ENCODE measurements around the gene SCYGR5.

SCYGR5 gene

GRCh38 chr2:227629435-227629834 lies 37.2 kb upstream of the SCYGR5 start:
- Histone ChIP-seq H3K27me3 (replicated peaks; ENCODE audit: control insufficient read depth, insufficient read depth, low read length) (no peaks in the 10 kb centered on the region), H3K36me3 (ENCODE audit: control insufficient read depth, insufficient read depth, low read length) (no peaks in the 10 kb centered on the region), H3K4me3 (replicated peaks; ENCODE audit: low read depth, low read length) (no peak overlapping the region)
- DNase-seq (ENCODE audit: extremely low read depth, insufficient read length), result no peak
- no peak for TF ChIP-seq CTCF (IDR thresholded peaks at IDR 0.05; ENCODE audit: insufficient read depth, low read length, poor library complexity, severe bottlenecking)

- TF ChIP-seq CTCF (IDR thresholded peaks at IDR 0.05; ENCODE audit: insufficient read depth, low read length, poor library complexity, severe bottlenecking), result no peak
- Histone ChIP-seq H3K36me3 (ENCODE audit: control insufficient read depth, insufficient read depth, low read length) (no peaks in the 10 kb centered on the region), H3K4me3 (replicated peaks; ENCODE audit: low read depth, low read length) (no peak overlapping the region), H3K27me3 (replicated peaks; ENCODE audit: control insufficient read depth, insufficient read depth, low read length) (no peaks in the 10 kb centered on the region)
- DNase-seq (ENCODE audit: extremely low read depth, insufficient read length), result no peak
These were observed 36.3 kb upstream of the SCYGR5 start for GRCh38 chr2:227630322-227630721.

GRCh38 chr2:227632827-227633226 lies 33.8 kb upstream of the SCYGR5 start:
- Histone ChIP-seq H3K27me3 (replicated peaks; ENCODE audit: control insufficient read depth, insufficient read depth, low read length) (no peaks in the 10 kb centered on the region), H3K4me3 (replicated peaks; ENCODE audit: low read depth, low read length) (no peak overlapping the region), H3K36me3 (ENCODE audit: control insufficient read depth, insufficient read depth, low read length) (no peaks in the 10 kb centered on the region)
- no peak for DNase-seq (ENCODE audit: extremely low read depth, insufficient read length)
- no peak for TF ChIP-seq CTCF (IDR thresholded peaks at IDR 0.05; ENCODE audit: insufficient read depth, low read length, poor library complexity, severe bottlenecking)

- H3K27me3 ChIP-seq (replicated peaks; ENCODE audit: control insufficient read depth, insufficient read depth, low read length), result no peaks in the 10 kb centered on the region
- H3K4me3 ChIP-seq (replicated peaks; ENCODE audit: low read depth, low read length), result no peak overlapping the region
- no peaks in the 10 kb centered on the region for H3K36me3 ChIP-seq (ENCODE audit: control insufficient read depth, insufficient read depth, low read length)
- DNase-seq (ENCODE audit: extremely low read depth, insufficient read length), result no peak
- no peak for TF ChIP-seq CTCF (IDR thresholded peaks at IDR 0.05; ENCODE audit: insufficient read depth, low read length, poor library complexity, severe bottlenecking)
These were observed 32.4 kb upstream of the SCYGR5 start for GRCh38 chr2:227634201-227634600.

- Histone ChIP-seq H3K4me3 (replicated peaks; ENCODE audit: low read depth, low read length) (no peak overlapping the region), H3K36me3 (ENCODE audit: control insufficient read depth, insufficient read depth, low read length) (no peaks in the 10 kb centered on the region), H3K27me3 (replicated peaks; ENCODE audit: control insufficient read depth, insufficient read depth, low read length) (no peaks in the 10 kb centered on the region)
- DNase-seq (ENCODE audit: extremely low read depth, insufficient read length), result no peak
- TF ChIP-seq CTCF (IDR thresholded peaks at IDR 0.05; ENCODE audit: insufficient read depth, low read length, poor library complexity, severe bottlenecking), result no peak
These were observed 23.9 kb upstream of the SCYGR5 start for GRCh38 chr2:227642656-227643055.

GRCh38 chr2:227643990-227644551 lies 22.5 kb upstream of the SCYGR5 start:
- H3K36me3 ChIP-seq (ENCODE audit: control insufficient read depth, insufficient read depth, low read length), result no peaks in the 10 kb centered on the region
- no peak for DNase-seq (ENCODE audit: extremely low read depth, insufficient read length)
- peak; percentile 8 for TF ChIP-seq CTCF (IDR thresholded peaks at IDR 0.05; ENCODE audit: insufficient read depth, low read length, poor library complexity, severe bottlenecking)

More at GRCh38 chr2:227643990-227644551, 22.5 kb upstream of the SCYGR5 start:
- H3K27me3 ChIP-seq (replicated peaks; ENCODE audit: control insufficient read depth, insufficient read depth, low read length), result no peaks in the 10 kb centered on the region
- no peak overlapping the region for H3K4me3 ChIP-seq (replicated peaks; ENCODE audit: low read depth, low read length)
